Fibroblast of pulmonary artery (primary cell): Measurements from ENCODE around the gene CASKIN1.

Source experiments
- DNase-seq: peaks from one replicate; pipeline ENCODE4 v3.0.0-alpha.2; 2010; ENCODE audit warnings: low read depth
- H3K4me3 ChIP-seq: replicated peaks from 2 replicates; pipeline ENCODE4 v1.5.1; 2011; ENCODE audit warnings: low read depth, mild to moderate bottlenecking, control low read depth, low read length, moderate library complexity
- TF ChIP-seq, protein P1 (sequence below): IDR thresholded peaks from 2 replicates; pipeline ENCODE4 v1.5.1; 2011; ENCODE audit warnings: mild to moderate bottlenecking, control low read depth, low read length, inconsistent platforms; ENCODE audit errors: missing control alignments

Gene CASKIN1

DNA sequence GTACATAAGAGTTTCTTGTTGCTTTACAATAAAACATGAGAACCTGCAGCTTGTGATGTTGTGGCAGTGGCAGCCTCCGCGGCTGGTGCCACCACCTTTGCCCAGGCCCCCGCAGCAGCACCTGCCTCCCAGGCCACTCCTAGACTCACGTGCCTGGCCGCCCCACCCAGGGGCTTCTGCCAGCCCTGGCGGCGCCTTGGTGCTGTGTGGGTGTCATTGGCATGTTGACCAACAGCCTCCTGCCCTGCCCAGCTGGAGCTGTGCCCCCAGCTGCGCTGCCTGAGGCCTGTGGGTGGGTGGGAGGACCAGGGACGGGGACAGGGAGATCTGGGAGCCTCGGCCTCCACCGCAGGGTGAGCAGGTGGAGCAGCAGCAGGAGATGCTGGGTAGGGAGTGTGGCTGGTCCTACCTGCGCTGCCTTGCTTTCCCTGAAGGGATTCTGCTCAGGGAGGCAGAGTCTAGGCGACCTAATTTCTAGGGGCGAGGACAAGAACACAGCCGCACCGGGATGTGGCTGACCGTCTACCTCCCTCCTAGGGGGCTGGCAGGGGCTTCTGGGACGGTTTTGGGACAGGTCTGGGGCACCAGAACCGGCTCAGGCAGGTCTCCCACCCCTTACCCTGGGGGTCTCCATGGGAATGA is 39.4 kb upstream of the CASKIN1 start:
- no peak for DNase-seq
- no peak overlapping the region for H3K4me3 ChIP-seq
- TF ChIP-seq, protein P1, sequence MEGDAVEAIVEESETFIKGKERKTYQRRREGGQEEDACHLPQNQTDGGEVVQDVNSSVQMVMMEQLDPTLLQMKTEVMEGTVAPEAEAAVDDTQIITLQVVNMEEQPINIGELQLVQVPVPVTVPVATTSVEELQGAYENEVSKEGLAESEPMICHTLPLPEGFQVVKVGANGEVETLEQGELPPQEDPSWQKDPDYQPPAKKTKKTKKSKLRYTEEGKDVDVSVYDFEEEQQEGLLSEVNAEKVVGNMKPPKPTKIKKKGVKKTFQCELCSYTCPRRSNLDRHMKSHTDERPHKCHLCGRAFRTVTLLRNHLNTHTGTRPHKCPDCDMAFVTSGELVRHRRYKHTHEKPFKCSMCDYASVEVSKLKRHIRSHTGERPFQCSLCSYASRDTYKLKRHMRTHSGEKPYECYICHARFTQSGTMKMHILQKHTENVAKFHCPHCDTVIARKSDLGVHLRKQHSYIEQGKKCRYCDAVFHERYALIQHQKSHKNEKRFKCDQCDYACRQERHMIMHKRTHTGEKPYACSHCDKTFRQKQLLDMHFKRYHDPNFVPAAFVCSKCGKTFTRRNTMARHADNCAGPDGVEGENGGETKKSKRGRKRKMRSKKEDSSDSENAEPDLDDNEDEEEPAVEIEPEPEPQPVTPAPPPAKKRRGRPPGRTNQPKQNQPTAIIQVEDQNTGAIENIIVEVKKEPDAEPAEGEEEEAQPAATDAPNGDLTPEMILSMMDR = no peak

DNA sequence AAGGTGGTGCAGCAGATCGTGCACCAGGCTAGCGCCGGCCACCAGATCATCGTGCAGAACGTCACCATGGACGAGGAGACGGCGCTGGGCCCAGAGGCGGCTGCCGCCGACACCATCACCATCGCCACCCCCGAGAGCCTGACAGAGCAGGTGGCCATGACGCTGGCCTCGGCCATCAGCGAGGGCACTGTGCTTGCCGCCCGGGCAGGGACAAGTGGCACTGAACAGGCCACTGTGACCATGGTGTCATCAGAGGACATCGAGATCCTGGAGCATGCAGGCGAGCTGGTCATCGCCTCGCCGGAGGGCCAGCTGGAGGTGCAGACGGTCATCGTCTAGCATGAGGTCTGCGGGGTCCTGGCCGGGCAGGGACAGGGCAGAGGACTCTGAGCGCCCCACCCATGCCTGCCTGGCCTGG is 38.8 kb upstream of the CASKIN1 start:
- DNase-seq = no peak
- TF ChIP-seq, protein P1 = no peak
- H3K4me3 ChIP-seq = no peak overlapping the region

DNA sequence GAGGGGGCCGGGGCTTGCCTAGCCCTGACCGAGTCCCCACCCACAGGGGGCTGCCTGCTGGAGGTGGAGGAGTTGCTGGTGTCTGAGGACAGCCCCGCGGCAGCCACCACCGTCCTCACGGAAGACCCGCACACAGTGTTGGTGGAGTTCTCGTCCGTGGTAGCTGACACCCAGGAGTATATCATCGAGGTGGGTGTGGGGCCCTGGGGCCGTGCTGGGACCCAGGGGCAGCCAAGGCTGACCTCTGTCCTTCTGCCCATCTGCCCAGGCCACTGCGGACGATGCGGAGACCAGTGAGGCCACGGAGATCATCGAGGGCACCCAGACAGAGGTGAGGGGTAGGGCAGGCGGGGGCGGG is 38.4 kb upstream of the CASKIN1 start:
- TF ChIP-seq, protein P1 = no peak
- no peak for DNase-seq
- H3K4me3 ChIP-seq = no peak overlapping the region

DNA sequence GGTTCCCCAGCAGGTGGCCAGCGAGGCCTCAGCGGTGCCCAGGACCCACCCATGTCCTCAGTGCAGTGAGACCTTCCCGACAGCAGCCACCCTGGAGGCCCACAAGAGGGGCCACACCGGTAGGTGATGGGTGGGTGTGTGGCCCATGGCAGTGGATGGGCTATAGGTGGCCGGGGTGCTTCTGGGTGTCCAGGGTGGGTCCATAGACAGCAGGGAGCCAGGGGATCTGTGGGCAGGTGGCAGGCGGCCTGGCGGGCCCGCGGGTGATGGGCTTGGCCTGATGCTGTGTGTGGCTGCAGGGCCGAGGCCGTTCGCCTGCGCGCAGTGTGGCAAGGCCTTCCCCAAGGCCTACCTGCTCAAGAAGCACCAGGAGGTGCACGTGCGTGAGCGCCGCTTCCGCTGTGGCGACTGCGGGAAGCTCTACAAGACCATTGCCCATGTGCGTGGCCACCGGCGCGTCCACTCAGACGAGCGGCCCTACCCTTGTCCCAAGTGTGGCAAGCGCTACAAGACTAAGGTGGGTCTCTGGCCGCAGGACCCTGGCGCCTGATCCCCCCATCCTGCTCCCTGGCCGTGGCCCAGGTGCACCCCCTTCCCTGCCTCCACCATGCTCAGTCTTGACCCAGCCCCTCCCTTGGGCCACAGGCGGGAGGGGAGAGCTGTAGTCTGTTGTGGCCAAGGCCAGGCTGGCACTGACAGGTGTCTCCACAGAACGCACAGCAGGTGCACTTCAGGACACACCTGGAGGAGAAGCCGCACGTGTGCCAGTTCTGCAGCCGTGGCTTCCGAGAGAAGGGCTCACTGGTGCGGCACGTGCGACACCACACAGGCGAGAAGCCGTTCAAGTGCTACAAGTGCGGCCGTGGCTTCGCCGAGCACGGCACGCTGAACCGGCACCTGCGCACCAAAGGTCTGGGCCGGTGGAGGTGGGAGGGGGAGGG is 37.7 kb upstream of the CASKIN1 start:
- DNase-seq = no peak
- no peak overlapping the region for H3K4me3 ChIP-seq
- TF ChIP-seq, protein P1 = no peak

DNA sequence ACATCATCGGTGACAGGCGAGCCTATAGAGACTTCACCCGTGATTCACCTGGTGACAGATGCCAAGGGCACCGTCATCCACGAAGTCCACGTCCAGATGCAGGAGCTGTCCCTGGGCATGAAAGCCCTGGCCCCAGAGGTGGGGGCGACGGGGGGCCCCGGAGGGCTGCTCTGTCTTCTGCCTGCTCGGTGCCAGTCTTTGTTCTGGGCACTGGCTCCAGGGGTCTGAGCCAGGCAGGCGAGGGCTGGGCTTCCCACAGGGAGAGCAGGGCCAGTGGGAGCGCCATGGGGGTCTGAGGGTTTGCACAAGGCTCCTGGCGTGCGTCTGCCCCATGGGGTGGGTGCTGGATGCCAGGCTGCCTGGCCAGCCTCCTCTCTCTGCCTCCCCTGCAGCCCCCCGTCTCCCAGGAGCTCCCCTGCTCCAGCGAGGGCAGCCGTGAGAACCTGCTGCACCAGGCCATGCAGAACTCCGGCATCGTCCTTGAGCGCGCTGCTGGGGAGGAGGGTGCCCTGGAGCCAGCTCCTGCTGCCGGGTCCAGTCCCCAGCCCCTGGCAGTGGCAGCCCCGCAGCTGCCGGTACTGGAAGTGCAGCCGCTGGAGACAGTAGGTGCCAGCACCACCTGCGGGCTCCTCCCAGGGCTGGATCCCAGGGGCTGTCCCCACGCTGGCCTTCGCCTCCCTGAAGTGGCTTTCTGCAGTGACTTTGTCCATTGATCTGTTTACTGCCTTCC is 36.8 kb upstream of the CASKIN1 start:
- H3K4me3 ChIP-seq = no peak overlapping the region
- TF ChIP-seq, protein P1 = no peak
- no peak for DNase-seq

DNA sequence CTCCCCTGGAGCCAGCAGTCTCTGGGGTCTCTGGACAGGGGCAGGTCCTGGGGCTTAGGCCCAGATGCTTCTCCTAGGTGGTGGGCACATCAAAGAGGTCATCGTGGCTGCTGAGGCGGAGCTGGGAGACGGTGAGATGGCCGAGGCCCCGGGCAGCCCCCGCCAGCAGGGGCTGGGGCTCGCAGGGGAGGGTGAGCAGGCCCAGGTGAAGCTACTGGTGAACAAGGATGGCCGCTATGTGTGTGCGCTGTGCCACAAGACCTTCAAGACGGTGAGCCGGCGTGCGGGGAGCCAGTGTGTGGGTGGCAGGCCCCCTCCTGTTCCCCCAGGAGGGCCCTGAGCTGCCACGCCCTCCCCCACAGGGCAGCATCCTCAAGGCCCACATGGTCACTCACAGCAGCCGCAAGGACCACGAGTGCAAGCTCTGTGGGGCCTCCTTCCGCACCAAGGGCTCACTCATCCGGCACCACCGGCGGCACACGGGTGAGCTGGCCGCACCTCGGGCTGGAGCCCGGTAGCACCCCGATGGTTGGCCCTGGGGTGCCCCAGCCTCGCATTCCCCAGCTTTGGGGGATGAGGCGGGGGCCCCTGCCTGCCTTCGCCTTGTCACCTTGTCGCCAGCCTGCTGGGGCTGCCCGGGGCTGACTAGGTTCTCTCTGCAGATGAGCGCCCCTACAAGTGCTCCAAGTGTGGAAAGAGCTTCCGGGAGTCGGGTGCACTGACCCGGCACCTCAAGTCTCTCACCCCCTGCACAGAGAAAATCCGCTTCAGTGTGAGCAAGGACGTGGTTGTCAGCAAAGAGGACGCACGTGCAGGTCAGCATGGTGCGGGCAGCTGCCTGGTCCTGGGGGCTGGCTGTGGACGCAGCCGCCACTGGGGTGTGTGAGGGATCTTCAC is 35.9 kb upstream of the CASKIN1 start:
- no peak overlapping the region for H3K4me3 ChIP-seq
- no peak for DNase-seq
- TF ChIP-seq, protein P1 = no peak
